Naive thymus-derived CD8-positive, alpha-beta T cell (primary cell): ENCODE results near the gene ALKBH4. TPM values are rescaled to one million over a fixed set of nuclear protein-coding genes. Genes with fewer than 3 reads are reported as not detected.
A peak's percentile ranks its signal among the peaks of the same experiment; 100 is the strongest.

ENCODE experiments used
- ATAC-seq, 2 donors: fragments of 150-1000 bp; cut with Tn5 transposase in 1 of 2; sonication (Bioruptor Pico), chemical (Tn5 transposase) in 1 of 2; 1 replicate in 1 of 2; 2 replicates in 1 of 2; pipeline ENCODE4 v1.10.0; 2021; ENCODE audit warnings: mild to moderate bottlenecking in 2 of 2, moderate library complexity in 2 of 2
- POLR2A ChIA-PET: fragments of 350-600 bp; sonication (Branson Sonifier 250); formaldehyde crosslinking; loops from one replicate; lab custom pipeline; 2021; ENCODE audit warnings: antibody characterized with exemption; lab: Charles Lee
- DNase-seq, 10 donors: peaks; one replicate each; pipeline versions ENCODE4 v3.0.0 to v3.0.0-alpha.2; 2020 to 2022
- H3K27ac Mint-ChIP-seq, 10 donors: one replicate each; pipeline ENCODE4 v1.8.0; 2020 to 2022; ENCODE audit warnings: mild to moderate bottlenecking in 10 of 10, mixed read lengths in 10 of 10, moderate library complexity in 4 of 10, inconsistent platforms in 1 of 10
- H3K27me3 Mint-ChIP-seq, 5 donors: one replicate each; pipeline ENCODE4 v1.8.0; 2021 to 2022; ENCODE audit warnings: mixed read lengths in 5 of 5
- H3K36me3 Mint-ChIP-seq, 3 donors: one replicate each; pipeline ENCODE4 v1.8.0; 2020 to 2022; ENCODE audit warnings: mixed read lengths in 3 of 3, mild to moderate bottlenecking in 2 of 3, inconsistent platforms in 1 of 3
- H3K4me1 Mint-ChIP-seq, 4 donors: one replicate each; pipeline ENCODE4 v1.8.0; 2021 to 2022; ENCODE audit warnings: mixed read lengths in 4 of 4
- H3K4me3 Mint-ChIP-seq, 10 donors: one replicate each; pipeline ENCODE4 v1.8.0; 2020 to 2022; ENCODE audit warnings: mild to moderate bottlenecking in 10 of 10, mixed read lengths in 10 of 10, moderate library complexity in 6 of 10, inconsistent platforms in 1 of 10
- H3K9me3 Mint-ChIP-seq, 9 donors: one replicate each; pipeline ENCODE4 v1.8.0; 2020 to 2022; ENCODE audit warnings: mixed read lengths in 9 of 9, mild to moderate bottlenecking in 3 of 9, inconsistent platforms in 1 of 9, moderate library complexity in 1 of 9
- polyA plus RNA-seq, 3 donors: library from polyadenylated mRNA; unstranded; fragments of 300-500 nt; fragmentation: Illumina TruSeq; gene quantifications; one replicate each; pipeline ENCODE4 v1.2.3, GENCODE V29; 2021
- total RNA-seq, 8 experiments: library from RNA in 2 of 8; stranded (reverse) in 2 of 8; gene quantifications; one replicate each; pipeline ENCODE4 v1.2.3 and lab custom pipeline; 2021 to 2026

ALKBH4 gene
- total and polyA plus RNA-seq, 5 experiments from 2014 or later = 9.9 to 17.3 (median 14.8) TPM

DNA sequence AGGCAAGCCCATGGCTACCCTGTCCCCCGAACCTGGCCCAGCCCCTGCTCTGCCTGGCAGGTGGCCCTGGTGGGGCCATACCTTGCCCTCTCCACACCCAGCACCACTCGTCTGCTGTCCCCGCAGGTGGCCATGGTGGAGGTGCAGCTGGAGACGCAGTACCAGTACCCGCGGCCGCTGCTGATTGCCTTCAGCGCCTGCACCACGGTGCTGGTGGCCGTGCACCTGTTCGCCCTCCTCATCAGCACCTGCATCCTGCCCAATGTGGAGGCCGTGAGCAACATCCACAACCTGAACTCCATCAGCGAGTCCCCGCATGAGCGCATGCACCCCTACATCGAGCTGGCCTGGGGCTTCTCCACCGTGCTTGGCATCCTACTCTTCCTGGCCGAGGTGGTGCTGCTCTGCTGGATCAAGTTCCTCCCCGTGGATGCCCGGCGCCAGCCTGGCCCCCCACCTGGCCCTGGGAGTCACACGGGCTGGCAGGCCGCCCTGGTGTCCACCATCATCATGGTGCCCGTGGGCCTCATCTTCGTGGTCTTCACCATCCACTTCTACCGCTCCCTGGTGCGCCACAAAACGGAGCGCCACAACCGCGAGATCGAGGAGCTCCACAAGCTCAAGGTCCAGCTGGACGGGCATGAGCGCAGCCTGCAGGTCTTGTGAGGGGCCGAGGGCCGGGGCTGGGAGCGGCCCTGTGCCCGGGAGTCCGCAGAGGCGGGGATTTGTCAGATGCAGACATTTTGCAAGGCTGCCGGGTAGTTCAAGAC is 18.1 kb downstream of the ALKBH4 start:
- POLR2A ChIA-PET = interaction anchor here (0.7 to 1.1 kb wide), 2 partner anchors 42 to 44 kb away, joined by 3 read pairs; no protein-coding TSS in a partner anchor
- Mint-ChIP-seq H3K27me3 (no peaks in the 10 kb centered on the region), H3K27ac (peak overlapping the region in 3 of 10 donors; percentile 34 to 67 (median 40)), H3K36me3 (peaks cover 0 to 48% (median 4%) of the 10 kb centered on the region in 3 donors), H3K4me3 (no peak overlapping the region), H3K4me1 (peaks cover 5 to 29% (median 6%) of the 10 kb centered on the region in 4 donors), H3K9me3 (no peaks in the 10 kb centered on the region)
- DNase-seq = no peak
- ATAC-seq = no peak

DNA sequence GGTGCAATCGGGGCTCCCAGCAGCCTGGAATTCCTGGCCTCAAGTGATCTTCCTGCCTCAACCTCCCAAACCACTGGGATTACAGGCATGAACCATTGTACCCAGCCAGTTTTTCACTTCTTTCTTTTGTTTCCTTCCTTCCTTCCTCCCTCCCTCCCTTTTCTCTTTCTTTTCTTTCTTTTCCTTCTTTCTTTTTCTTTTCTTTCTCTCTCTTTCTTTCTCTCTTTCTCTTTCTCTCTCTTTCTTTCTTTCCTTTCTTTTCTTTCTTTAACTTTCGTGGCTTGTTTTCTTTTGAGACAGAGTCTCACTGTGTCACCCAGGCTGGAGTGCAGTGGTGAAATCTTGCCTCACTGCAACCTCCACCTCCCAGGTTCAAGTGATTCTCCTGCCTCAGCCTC is 19.0 kb downstream of the ALKBH4 start:
- Mint-ChIP-seq H3K4me1 (peaks cover 5 to 30% (median 7%) of the 10 kb centered on the region in 4 donors), H3K27ac (peak overlapping the region in 4 of 10 donors; percentile 25 to 79 (median 60)), H3K27me3 (no peaks in the 10 kb centered on the region), H3K9me3 (no peaks in the 10 kb centered on the region), H3K36me3 (peaks cover 0 to 52% (median 4%) of the 10 kb centered on the region in 3 donors), H3K4me3 (no peak overlapping the region)
- POLR2A ChIA-PET = interaction anchor here (0.7 to 4.7 kb wide), 2 partner anchors 13 to 43 kb away, joined by 3 to 22 read pairs; partner anchors contain the start of gene ORAI2
- no peak for DNase-seq
- ATAC-seq = no peak

DNA sequence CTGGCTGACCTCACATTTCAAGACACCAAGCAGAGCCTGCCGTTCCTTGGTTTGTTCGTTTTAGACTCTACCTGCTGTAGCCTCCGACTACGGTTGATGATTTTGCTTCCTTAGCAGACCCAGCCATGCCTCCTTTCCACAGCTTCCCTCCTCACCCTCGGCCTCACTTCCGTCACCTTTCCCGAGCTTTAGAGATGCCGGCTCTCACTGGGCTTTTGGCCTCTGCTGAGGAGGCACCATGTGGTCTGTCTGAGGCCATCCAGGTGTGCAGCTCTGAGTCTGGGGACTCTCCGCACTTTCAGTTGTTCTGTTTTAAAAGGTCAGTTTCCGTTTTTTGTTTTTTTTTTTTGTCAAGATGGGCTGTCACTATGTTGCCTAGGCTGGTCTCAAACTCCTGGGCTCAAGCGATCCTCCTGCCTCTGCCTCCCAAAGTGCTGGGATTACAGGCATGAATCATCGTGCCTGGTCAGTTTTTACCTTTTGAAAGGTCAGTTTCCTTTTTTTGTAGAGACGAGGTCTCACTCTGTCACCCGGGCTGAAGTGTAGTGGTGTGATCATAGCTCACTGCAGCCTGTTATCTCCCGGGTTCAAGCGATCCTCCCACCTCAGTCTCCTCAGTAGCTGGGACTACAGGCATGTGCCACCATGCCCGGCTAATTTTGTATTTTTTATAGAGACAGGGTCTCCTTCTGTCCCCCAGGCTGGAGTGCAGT is 19.5 kb downstream of the ALKBH4 start:
- H3K36me3 Mint-ChIP-seq = peaks cover 0 to 58% (median 4%) of the 10 kb centered on the region in 3 donors
- H3K27me3 Mint-ChIP-seq = no peaks in the 10 kb centered on the region
- ATAC-seq (no peak), DNase-seq (no peak)
- POLR2A ChIA-PET = interaction anchor here (0.7 to 4.7 kb wide), 3 partner anchors 12 to 49 kb away, joined by 3 to 22 read pairs (median 9); partner anchors contain the start of genes ORAI2 and PRKRIP1
- peak overlapping the region in 1 of 10 donors; percentile 58 for H3K4me3 Mint-ChIP-seq
- H3K27ac Mint-ChIP-seq = peak overlapping the region in 6 of 10 donors; percentile 15 to 79 (median 50)
- no peaks in the 10 kb centered on the region for H3K9me3 Mint-ChIP-seq
- peaks cover under 1 to 26% (median 3%) of the 10 kb centered on the region in 4 donors for H3K4me1 Mint-ChIP-seq

DNA sequence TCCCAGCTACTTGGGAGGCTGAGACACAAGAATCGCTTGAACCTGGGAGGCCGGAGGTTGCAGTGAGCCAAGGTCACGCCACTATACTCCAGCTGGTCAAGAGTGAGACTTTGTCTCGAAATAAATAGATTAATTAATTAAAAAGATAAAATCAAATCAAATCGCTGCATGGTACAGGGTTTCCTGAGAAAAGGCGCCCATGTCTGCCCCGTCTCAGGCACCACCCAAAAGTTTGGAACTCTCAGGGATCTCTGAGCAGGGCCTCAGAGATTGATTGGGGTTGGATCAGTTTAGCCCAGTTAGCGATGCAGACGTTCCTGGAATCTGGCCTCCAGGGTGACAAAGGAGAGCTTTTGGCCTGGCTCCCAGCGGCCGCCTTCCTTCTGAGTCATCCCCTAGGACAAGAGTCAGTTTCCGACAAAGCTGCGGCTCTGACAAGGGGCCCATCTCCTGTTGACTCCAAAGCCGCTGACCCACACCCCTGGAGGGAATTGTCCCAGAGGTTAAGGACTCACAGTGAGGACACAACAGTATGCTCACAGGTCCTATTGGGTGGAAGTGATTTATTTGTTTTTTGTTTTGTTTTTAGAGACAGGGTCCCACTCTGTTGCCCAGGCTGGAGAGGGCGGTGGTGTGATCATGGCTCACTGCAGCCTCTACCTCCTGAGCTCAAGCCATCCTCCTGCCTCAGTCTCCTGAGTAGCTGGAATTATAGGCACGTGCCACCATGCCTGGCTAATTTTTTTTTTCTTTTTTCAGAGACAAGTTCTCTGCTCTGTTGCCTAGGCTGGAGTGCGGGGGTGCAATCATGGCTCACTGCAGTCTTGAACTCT is 24.5 kb downstream of the ALKBH4 start:
- H3K27me3 Mint-ChIP-seq = no peaks in the 10 kb centered on the region
- peaks cover 0 to 58% (median 0%) of the 10 kb centered on the region in 3 donors for H3K36me3 Mint-ChIP-seq
- no peaks in the 10 kb centered on the region for H3K9me3 Mint-ChIP-seq
- no peak for ATAC-seq
- no peak overlapping the region for H3K27ac Mint-ChIP-seq
- POLR2A ChIA-PET = interaction anchor here (1.7 to 4.1 kb wide), 3 partner anchors 11 to 24 kb away, joined by 5 to 19 read pairs (median 12); no protein-coding TSS in a partner anchor
- DNase-seq = no peak
- H3K4me1 Mint-ChIP-seq = peaks cover 4 to 33% (median 12%) of the 10 kb centered on the region in 4 donors
- no peak overlapping the region for H3K4me3 Mint-ChIP-seq

DNA sequence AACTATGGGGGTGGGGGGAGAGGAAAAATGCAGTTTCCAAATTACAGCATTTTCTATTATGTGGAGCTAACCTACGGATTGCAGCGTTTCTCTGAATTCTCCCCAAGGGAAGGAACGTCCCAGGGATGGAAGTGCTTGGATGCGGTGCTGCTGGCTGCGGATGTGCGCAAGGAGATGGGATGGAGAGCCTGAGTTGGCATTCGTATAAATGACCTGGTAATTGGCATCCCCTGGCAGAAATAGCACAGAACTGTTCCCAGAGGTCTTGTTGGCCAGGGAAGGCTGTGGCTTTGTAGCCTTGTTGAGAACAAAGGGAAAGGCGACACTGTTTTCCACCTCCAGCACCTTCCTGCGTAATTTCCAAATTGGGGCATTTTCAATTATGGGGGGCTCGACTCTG is 28.5 kb downstream of the ALKBH4 start:
- H3K36me3 Mint-ChIP-seq = peaks cover 0 to 35% (median 0%) of the 10 kb centered on the region in 3 donors
- DNase-seq (no peak), ATAC-seq (no peak)
- H3K9me3 Mint-ChIP-seq = no peaks in the 10 kb centered on the region
- no peaks in the 10 kb centered on the region for H3K27me3 Mint-ChIP-seq
- POLR2A ChIA-PET = interaction anchor here (1.8 to 15.8 kb wide), 3 partner anchors 10 to 28 kb away, joined by 4 to 449 read pairs (median 17); partner anchors contain the start of genes ALKBH4 and LRWD1
- H3K27ac Mint-ChIP-seq = peak overlapping the region in 7 of 10 donors; percentile 63 to 93 (median 78)
- H3K4me1 Mint-ChIP-seq = peaks cover 13 to 42% (median 36%) of the 10 kb centered on the region in 4 donors
- H3K4me3 Mint-ChIP-seq = peak overlapping the region in 4 of 10 donors; percentile 31 to 59 (median 52)

DNA sequence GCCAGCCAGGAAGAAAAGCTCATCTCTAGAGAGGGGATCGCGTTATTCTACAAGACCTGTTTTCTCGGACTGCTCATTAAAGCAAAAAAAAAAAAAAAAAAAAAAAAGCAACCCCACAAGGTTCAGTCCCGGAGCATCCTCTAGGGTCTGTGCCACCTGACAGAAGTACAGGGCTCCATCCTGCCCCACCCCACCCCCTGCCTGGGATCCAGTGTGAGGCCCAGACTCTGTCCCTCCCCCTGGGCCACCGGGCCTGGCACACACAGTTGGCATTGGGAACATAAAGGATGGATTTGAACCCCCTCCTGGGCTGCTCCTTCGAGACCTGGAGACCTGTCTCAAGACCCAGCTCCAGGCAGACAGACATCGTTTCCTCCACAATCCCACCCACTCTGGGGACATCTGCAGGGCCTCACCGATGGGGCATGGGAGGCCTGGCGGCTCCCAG is 30.6 kb downstream of the ALKBH4 start:
- peak overlapping the region; percentile 76 to 92 (median 86) for H3K4me3 Mint-ChIP-seq
- peak overlapping the region; percentile 69 to 95 (median 93) for H3K27ac Mint-ChIP-seq
- DNase-seq (peak in 2 of 10 donors; percentile 19 to 22), ATAC-seq (peak; percentile 7 to 10)
- H3K4me1 Mint-ChIP-seq = peaks cover 25 to 63% (median 56%) of the 10 kb centered on the region in 4 donors
- H3K27me3 Mint-ChIP-seq = no peaks in the 10 kb centered on the region
- peaks cover 0 to 21% (median 0%) of the 10 kb centered on the region in 3 donors for H3K36me3 Mint-ChIP-seq
- peaks cover 0 to 6% (median 0%) of the 10 kb centered on the region in 9 donors for H3K9me3 Mint-ChIP-seq
- POLR2A ChIA-PET = interaction anchor here (0.7 to 15.8 kb wide), 9 partner anchors 9 to 39 kb away, joined by 3 to 449 read pairs (median 5); partner anchors contain the start of gene PRKRIP1

DNA sequence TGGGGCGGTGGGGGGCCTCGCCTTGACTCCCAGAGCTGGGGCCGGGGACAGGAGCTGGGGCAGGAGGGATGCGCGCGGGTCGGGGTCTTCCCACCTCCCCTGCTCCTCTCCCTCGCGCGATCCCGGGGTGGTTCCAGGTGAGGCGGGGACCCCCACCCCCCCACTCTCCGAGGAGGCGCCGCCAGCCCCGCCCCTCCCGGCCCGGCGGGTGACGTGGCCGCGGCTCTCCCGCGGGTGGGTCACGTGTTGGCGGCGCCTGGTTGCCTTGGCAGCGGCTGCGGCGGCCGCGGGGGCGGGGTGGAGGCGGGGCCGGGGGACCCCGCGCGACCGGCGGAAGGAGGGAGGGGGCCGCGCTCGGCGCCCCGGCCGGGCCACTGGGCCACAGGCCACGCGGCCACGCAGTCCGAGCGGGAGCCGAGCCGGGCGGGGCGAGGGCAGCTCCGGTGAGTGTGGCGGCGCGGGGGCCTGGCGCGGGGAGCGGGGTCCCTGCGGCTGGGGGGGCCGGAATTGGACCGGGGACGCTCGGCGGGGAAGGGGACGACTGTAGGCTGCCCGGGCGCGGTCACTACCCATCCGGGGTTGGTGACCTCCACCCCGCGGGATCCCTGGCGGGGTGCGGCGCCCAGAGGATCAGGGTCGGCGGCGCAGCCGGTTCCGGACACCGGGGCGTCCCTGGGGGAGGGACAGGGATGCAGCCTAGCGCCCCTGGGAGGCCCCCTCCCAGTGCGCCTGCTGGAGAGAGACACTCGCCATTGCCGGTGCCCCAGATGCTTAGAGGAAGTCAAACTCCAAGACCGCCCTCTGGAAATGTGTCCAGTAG is 31.2 kb downstream of the ALKBH4 start, which contains the start of gene ORAI2:
TSS of gene ORAI2 (plus strand) at position 357 of the 820 bp plus-strand sequence. CDS start 5,382 bp downstream, outside the sequence.
- Mint-ChIP-seq H3K36me3 (peaks cover 0 to 18% (median 0%) of the 10 kb centered on the region in 3 donors), H3K27ac (peak within 1 kb of the TSS; percentile 99 to 100 (median 100)), H3K27me3 (no peaks in the 10 kb centered on the region), H3K9me3 (peaks cover 0 to 6% (median 0%) of the 10 kb centered on the region in 9 donors), H3K4me3 (peak within 1 kb of the TSS; percentile 78 to 93 (median 88)), H3K4me1 (peaks cover 25 to 69% (median 59%) of the 10 kb centered on the region in 4 donors)
- DNase-seq (peak; percentile 82 to 92 (median 85)), ATAC-seq (peak; percentile 55 to 67)
- POLR2A ChIA-PET = interaction anchor here (0.7 to 15.8 kb wide), 13 partner anchors 8 to 39 kb away, joined by 3 to 449 read pairs (median 4); partner anchors contain the start of genes ALKBH4, LRWD1 and PRKRIP1

DNA sequence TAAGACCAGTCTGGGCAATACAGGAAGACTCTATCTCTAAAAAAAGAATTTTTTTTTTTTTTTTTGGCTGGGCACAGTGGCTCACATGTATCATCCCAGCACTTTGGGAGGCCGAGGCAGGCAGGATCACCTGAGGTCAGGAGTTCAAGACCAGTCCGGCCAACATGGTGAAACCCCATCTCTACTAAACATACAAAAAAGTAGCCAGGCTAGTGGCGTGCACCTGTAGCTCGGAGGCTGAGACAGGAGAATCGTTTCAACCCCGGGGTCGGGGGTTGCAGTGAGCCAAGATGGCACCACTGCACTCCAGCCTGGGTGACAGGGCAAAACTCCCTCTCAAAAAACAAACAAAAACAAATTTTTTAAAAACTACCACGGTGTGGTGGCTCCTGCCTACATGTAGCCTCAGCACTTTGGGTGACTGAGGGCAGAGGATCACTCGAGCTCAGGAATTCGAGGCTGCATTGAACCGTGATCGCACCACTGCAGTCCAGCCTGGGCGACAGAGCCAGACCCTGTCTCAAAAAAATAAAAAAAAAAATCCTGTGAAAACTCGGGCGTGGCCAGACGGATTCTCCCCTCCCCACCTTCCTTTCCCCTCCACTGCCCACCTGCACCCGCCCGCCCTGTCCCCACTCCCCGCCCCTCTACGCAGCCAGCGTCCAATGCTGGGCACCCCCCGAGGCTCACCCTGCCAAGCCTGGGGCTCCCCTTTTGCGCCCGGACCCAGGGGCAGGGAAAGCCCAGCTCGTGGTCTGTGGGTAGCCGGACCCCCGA is 32.0 kb downstream of the ALKBH4 start:
- Mint-ChIP-seq H3K36me3 (peaks cover 0 to 15% (median 0%) of the 10 kb centered on the region in 3 donors), H3K4me3 (peak overlapping the region; percentile 78 to 93 (median 84)), H3K27me3 (no peaks in the 10 kb centered on the region), H3K4me1 (peaks cover 25 to 77% (median 64%) of the 10 kb centered on the region in 4 donors), H3K27ac (peak overlapping the region; percentile 99 to 100 (median 100)), H3K9me3 (peaks cover 0 to 6% (median 0%) of the 10 kb centered on the region in 9 donors)
- POLR2A ChIA-PET = interaction anchor here (0.7 to 15.8 kb wide), 8 partner anchors 9 to 36 kb away, joined by 3 to 449 read pairs (median 4); partner anchors contain the start of genes ALKBH4, LRWD1 and PRKRIP1
- ATAC-seq (peak; percentile 27 to 29), DNase-seq (peak in 6 of 10 donors; percentile 18 to 70 (median 30))

DNA sequence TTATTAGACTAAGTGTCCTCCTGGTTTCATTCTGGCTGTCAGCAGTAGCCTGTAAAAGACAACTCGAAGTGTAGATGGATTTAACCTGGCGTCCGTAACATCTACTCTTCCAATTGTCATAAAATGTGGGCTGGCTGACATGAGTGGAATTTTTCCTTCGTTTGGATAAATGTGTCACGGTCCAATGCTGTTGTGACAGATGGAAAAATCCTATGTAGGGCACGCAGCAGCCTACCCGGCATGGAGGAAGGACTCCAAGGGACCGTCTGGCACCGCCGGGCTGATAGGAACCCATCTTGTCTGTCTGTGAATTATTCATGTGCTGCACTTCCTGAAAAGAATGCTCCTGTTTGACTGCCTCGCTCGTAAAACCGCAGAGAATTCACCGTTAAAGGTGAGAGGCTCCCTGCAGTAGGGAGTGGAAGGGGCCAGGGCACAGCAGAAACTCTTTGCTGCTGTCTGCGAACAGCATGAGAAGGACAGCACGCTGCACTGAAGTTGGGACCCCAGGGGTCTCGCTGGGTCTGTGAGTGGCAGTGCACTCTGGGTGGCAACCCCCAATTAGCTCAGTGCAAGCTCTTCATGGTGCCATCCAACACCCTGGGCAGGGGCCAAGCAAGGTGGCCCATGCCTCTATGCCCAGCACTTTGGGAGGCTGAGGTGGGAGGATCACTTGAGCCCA is 32.9 kb downstream of the ALKBH4 start:
- POLR2A ChIA-PET = interaction anchor here (1.5 to 15.8 kb wide), 4 partner anchors 12 to 36 kb away, joined by 4 to 449 read pairs (median 14); partner anchors contain the start of gene PRKRIP1
- DNase-seq (peak in 9 of 10 donors; percentile 49 to 77 (median 67)), ATAC-seq (peak; percentile 63 to 68)
- Mint-ChIP-seq H3K27me3 (no peaks in the 10 kb centered on the region), H3K27ac (peak overlapping the region; percentile 99 to 100 (median 100)), H3K36me3 (peaks cover 0 to 10% (median 0%) of the 10 kb centered on the region in 3 donors), H3K9me3 (peaks cover 0 to 6% (median 0%) of the 10 kb centered on the region in 9 donors), H3K4me3 (peak overlapping the region; percentile 75 to 93 (median 82)), H3K4me1 (peaks cover 29 to 86% (median 72%) of the 10 kb centered on the region in 4 donors)
